Peyer's patch (tissue), 4 donors: ENCODE data around the gene DCAF17.

ENCODE experiments used
- POLR2A ChIP-seq, 2 donors: fragments of 450-650 bp; IDR thresholded peaks; one replicate each; pipeline ENCODE4 v1.5.1; 2017; ENCODE audit warnings: antibody characterized with exemption in 2 of 2, mild to moderate bottlenecking in 2 of 2, moderate library complexity in 2 of 2
- TF ChIP-seq, protein P1 (sequence below), 6 experiments: fragments of 450-650 bp in 4 of 6; fragments of 200-600 bp in 2 of 6; sonication (generic) in 1 of 6; IDR thresholded peaks; one replicate each; pipeline ENCODE4 v1.5.1; 2017 to 2019; ENCODE audit warnings: antibody characterized with exemption in 6 of 6, mild to moderate bottlenecking in 3 of 6, moderate library complexity in 1 of 6

DNA sequence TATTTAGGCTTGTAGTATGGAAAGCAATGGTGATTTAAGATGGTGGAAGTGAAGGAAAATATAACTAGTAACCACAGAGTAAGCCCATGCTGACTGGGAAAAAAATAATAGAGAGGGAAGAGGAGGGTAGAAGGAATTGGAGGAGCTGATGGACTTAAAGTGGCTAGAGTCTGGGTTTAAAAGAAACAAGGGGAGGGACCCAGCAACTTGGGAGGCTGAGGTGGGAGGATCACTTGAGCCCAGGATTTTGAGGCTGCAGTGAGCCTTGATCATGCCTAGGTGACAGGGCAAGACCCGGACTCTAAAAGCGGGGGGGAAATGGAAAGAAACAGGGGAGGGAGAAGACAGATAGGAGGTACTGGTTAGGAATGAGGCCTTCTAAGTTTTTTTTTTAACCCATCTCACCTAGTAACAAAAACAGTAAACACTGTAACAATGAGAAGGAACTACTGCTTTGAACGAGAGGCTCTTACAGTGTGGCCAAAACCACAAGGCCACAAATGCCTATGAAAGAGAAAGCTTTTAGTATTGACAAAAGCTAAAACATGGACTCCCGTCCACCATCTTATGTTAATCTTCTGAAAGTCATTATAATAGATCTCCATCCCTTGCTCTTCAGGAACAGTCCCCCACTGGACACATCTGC, 26.9 kb upstream of the DCAF17 start:
- TF ChIP-seq, protein P1, sequence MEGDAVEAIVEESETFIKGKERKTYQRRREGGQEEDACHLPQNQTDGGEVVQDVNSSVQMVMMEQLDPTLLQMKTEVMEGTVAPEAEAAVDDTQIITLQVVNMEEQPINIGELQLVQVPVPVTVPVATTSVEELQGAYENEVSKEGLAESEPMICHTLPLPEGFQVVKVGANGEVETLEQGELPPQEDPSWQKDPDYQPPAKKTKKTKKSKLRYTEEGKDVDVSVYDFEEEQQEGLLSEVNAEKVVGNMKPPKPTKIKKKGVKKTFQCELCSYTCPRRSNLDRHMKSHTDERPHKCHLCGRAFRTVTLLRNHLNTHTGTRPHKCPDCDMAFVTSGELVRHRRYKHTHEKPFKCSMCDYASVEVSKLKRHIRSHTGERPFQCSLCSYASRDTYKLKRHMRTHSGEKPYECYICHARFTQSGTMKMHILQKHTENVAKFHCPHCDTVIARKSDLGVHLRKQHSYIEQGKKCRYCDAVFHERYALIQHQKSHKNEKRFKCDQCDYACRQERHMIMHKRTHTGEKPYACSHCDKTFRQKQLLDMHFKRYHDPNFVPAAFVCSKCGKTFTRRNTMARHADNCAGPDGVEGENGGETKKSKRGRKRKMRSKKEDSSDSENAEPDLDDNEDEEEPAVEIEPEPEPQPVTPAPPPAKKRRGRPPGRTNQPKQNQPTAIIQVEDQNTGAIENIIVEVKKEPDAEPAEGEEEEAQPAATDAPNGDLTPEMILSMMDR (IDR thresholded peaks at IDR 0.05): no peak
- no peak for TF ChIP-seq POLR2A (IDR thresholded peaks at IDR 0.05)
